Lower leg skin (tissue), 3 donors: ENCODE measurements around the gene RAB38.

Experiments
- POLR2A ChIP-seq, 2 donors: fragments of 450-650 bp; IDR thresholded peaks; one replicate each; pipeline ENCODE4 v1.6.1; 2016 to 2017; ENCODE audit warnings: antibody characterized with exemption in 2 of 2, mild to moderate bottlenecking in 1 of 2, moderate library complexity in 1 of 2
- TF ChIP-seq, protein P1 (sequence below), 3 donors: fragments of 450-650 bp; IDR thresholded peaks; one replicate each; pipeline ENCODE4 v1.5.1; 2016; ENCODE audit warnings: antibody characterized with exemption in 3 of 3, mild to moderate bottlenecking in 3 of 3, moderate library complexity in 2 of 3

DNA sequence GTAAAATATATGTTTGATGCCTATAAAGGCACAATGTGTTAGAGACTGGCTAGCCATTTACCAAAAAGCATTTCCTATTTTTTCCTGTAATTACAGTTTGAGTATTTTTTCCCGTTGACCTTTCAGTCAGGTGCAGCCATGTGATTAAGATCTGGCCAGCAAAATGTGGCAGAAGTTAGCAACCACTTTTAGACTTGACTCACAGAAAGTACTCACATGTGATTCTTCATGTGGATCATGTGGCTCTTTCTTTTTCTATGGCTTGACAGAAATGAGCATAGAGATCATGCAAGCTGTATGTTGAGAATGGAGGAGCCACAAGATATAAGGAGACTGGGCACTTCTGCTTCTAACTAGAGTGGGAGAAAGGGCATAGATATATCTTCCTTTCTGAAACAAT is 27.3 kb upstream of the RAB38 start:
- TF ChIP-seq, protein P1, sequence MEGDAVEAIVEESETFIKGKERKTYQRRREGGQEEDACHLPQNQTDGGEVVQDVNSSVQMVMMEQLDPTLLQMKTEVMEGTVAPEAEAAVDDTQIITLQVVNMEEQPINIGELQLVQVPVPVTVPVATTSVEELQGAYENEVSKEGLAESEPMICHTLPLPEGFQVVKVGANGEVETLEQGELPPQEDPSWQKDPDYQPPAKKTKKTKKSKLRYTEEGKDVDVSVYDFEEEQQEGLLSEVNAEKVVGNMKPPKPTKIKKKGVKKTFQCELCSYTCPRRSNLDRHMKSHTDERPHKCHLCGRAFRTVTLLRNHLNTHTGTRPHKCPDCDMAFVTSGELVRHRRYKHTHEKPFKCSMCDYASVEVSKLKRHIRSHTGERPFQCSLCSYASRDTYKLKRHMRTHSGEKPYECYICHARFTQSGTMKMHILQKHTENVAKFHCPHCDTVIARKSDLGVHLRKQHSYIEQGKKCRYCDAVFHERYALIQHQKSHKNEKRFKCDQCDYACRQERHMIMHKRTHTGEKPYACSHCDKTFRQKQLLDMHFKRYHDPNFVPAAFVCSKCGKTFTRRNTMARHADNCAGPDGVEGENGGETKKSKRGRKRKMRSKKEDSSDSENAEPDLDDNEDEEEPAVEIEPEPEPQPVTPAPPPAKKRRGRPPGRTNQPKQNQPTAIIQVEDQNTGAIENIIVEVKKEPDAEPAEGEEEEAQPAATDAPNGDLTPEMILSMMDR (IDR thresholded peaks at IDR 0.05): no peak
- no peak for TF ChIP-seq POLR2A (IDR thresholded peaks at IDR 0.05)
